Measurements from ENCODE around the gene AIRE.
"Not testable (repeated sequence)": the region's sequence is repeated elsewhere in the genome, so short reads cannot be mapped to it uniquely, and the experiment has no call there.

AIRE gene

DNA sequence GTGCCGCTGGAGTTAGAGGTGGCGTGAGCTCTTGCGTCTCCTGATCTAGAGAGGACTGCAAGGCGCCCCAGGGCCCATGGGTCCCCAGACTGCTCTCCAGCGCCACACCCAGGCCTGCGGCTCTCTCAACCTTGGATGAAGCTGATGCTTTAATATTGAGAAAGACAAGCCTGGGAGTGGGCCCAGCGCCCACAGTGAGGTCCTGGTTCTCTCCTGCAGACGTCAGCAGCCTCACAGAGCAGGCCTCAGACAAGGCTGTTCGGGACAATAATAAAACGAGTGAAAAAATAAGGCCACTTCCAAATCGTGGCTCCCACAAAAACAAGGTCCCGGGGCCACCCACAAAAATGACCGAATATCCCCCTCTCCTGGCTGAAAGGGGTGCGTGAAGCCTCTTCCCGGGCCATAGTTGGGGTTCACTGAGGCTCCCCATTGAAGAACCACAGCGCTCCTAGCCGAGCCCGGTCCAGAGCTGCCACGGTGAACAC, 18.0 kb upstream of the AIRE start:
- DNase-seq, result no peak

GRCh38 chr21:44269090-44269489, 16.6 kb upstream of the AIRE start:
- DNase-seq, result no peak

GRCh38 chr21:44271558-44272283, 14.0 kb upstream of the AIRE start:
- DNase-seq, result no peak

- no peak for DNase-seq
These were observed 13.3 kb upstream of the AIRE start for GRCh38 chr21:44272284-44272858.

DNA sequence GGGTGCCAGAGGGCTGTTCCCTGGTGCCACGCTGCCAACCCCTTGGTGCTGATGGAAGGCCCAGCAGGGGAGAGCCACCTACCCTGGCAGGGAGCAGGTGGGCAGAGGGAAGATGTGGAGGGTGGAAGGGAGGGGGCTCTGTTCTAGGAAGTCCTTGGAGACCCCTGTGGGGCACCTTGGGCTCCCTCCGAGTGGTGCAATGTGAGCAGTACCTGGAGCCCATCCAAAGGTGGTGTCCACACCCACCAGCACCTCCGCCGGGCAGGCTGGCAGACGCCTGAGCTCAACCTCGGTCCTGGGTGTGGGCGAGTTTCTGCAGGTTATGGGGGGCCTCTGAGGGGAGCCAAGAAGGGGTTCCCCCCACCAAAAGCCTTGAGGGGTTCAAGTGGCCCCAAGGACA, 12.6 kb upstream of the AIRE start:
- DNase-seq, result no peak

DNA sequence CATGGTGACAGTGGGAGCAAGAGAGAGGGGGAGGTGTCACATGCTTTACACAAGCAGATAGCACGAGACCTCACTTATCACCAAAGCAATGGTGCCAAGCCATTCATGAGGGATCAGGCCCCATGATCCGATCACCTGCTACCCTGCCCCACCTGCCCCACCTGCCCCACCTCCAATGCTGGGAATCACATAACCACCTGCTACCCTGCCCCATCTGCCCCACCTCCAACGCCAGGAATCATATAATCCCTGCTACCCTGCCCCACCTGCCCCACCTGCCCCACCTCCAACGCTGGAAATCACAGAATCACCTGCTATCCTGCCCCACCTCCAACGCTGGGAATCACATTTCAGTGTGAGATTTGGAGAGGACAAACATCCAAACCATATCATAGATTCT, 10.6 kb upstream of the AIRE start:
- DNase-seq, result no peak

GRCh38 chr21:44279354-44280260, 6.1 kb upstream of the AIRE start:
- DNase-seq, result no peak

GRCh38 chr21:44281801-44282200, 3.9 kb upstream of the AIRE start:
- no peak for DNase-seq

DNA sequence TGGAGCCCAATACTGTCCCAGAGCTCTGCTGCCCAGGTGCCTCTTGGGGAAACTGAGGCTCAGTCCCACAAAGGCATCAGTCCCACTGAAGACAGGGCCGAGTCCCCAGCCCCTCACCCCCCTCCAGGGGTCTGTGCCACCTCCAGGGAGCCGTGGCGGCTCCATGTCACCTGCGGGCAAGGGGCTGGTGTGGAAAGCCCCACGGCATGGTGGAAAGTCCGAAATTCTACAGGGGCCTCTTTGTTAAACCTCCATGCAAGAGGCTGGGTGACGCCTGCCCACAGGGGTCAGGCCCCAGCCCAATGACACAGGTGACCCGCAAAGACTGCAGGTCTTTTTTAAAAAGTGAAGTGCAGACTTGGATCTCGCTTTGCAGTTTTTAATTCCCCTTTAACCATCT, 3.3 kb upstream of the AIRE start:
- DNase-seq, result no peak

DNA sequence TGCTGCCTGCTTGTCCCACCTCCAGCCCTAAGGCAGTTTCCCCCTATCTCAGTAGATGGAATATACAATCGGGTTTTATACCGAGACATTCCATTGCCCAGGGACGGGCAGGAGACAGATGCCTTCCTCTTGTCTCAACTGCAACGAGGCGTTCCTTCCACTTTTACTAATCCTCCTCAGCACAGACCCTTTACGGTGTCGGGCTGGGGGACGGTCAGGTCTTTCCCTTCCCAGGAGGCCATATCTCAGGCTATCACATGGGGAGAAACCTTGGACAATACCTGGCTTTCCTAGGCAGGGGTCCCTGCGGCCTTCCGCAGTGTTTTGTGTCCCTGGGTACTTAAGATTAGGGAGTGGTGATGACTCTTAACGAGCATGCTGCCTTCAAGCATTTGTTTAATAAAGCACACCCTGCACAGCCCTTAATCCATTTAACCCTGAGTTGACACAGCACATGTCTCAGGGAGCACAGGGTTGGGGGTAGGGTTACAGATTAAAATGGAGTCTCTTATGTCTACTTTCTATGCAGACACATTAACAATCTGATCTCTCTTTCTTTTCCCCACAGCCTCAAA, 2.4 kb upstream of the AIRE start:
- not testable (repeated sequence) for DNase-seq

DNA sequence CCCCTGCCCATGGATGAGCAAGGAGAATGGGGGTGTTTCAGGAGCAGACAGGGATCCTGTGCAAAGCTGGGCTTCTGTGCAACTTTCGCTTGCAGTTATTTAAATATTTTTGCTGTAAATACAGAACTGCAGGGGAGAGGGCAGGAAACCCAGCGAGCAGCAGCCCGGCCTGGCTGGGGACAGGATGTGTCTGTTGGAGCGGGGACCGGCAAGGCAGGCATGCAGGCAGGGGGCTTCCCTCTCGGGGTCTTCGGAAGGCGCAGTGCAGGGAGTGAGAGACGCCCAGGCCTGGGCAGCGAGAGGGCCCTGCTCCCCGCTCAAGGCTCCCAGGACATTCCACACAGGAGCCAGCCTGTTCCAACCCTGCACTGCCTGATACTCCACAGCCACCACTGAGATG, 1.7 kb upstream of the AIRE start:
- no peak for DNase-seq

GRCh38 chr21:44286086-44286715, 525 bp downstream of the AIRE start:
- DNase-seq, result no peak

DNA sequence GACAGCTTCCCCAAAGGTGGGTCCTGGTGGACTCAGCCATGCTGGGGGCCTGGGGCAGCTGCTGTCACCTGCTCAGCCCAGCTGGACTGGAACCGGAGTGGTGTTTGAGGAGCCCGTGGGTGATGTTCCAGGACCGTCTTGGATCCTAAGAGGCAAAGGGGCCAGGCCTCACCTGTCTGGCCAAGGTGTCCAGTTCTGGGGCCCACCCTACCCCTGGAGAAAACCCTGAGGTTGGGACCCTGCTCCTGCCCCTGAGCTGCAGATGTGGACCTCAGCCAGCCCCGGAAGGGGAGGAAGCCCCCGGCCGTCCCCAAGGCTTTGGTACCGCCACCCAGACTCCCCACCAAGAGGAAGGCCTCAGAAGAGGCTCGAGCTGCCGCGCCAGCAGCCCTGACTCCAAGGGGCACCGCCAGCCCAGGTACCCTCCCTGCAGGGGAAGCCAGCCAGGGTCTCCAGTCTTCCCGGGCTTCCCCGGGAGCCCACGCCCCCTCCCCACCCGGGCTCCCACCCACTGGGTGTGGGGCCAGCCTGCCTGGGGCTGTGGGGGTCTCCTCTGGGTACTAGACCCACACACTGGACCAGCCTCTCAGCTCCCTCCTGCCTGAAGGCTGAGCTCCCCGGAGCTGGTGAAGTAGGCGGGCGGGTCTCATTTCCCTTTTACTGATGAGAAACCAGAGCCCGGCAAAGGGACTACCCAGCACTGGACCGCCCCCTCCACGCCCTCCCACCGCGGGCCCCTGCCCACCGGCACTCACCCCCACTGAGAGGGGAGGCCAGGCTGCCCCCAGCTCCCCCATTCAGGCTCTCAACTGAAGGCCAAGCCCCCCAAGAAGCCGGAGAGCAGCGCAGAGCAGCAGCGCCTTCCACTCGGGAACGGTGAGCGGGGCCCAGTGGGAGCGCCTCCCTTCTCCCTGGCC, 1.3 kb downstream of the AIRE start:
- DNase-seq, result no peak

DNA sequence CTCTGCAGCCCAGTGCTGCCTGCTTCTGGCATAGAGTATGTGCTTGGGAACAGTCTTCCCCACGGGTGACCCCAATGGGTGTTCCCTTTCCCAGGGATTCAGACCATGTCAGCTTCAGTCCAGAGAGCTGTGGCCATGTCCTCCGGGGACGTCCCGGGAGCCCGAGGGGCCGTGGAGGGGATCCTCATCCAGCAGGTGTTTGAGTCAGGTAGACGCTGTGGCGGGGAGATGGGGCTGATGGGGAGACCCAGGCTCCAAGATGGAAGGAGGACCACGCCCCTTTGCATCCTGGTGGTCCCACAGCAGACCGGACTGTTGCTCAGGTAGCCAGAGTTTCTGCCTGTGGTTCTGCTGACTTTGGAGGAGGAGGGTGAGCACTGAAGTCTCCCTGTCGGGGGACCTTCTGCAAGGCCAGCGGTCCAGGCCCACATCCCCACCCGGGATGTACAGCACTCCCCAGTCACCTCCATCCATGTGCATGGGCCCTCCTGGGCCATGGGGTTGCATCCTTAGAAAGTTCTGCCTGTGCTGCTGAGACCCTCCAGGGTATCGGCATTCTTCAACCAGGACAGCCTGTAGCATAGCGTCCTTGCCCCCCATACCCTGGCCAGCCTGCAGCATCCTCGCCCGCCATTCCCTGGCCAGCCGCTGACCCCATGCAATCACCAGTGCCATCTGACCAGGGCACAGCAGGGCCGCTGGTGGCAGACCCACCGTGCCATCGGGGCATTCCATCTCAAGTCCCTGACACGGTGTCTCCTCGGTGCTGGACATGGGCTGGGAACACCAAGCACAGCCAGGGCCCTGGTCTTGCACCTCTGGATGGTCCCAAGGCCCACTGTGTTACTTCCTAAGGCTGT, 2.8 kb downstream of the AIRE start:
- DNase-seq, result no peak

GRCh38 chr21:44289381-44290010, 3.8 kb downstream of the AIRE start:
- DNase-seq, result no peak

DNA sequence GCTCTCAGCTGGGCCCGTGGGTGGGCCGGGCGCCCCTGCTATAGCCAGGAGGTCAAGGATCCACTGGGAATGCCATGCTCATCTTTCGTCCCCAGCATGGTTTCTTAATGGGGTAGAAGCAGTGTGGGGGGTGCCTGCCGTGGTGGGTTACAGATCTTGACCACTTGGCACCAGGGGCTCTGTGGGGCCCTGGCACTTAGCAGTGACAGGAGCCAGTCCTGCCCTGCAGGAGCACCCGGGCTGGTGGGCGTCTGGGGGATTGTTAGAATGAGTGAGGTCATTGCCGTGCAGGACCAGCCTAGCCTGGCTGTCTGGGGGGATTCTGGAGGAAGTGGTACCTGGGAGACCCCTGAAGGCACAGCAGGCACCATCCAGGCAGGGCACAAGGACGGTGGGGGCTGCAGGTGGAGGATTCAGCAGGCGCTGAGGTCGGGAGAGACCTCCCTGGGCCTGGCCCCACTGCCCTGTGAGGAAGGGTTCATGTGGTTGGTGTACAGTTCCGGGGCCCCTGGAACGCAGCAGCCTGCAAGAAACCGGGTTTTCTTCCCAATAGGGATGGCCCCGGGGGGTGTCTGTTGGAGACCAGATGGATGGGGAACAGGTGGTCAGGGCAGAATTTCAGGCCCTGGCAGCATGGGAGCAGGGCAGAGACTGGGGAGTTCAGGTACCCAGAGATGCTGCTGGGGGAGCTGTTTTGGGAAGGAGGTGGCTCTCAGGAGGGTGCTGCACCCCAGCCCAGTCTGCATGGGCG, 4.8 kb downstream of the AIRE start:
- DNase-seq, result no peak

DNA sequence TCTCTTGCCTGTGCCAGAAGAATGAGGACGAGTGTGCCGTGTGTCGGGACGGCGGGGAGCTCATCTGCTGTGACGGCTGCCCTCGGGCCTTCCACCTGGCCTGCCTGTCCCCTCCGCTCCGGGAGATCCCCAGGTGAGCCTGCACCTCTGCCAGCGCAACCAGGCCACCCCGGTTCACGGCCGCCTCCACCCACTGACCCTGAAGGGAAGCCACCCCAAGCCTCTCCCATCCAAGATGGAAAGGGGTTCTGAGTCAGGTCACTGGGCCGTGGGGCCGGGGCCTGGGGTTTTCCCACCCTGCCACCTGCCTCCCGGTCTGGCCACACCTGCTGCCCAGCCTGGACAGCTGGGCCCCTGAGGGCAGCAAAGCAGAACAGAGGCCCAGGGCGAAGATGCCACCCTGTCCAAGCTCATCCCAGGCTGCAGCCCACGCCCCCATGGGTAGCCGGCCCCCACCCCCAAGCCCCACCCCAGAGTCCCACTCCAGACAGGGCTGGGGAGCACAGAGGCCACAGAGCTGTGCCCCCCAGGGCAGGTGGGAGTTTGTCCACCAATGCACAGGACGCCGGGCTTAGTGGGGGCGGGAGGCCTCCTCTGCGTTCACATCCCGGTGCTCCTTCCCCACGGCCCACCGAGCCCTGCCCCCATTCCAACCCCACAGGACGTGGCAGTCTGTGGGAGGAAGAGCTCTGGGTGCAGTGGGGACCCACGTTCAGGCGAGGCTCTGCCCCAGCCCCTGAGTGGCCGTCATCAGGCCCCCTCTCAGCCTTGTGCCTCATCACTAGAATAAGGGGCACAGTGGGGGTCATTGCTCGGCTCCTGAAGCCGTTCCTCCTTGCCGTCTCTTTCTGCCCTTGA, 5.6 kb downstream of the AIRE start:
- DNase-seq, result no peak
